B cell (primary cell): ENCODE measurements around the gene ABHD14A. TPM values are rescaled to one million over a fixed set of nuclear protein-coding genes. Genes with fewer than 3 reads are reported as not detected.

Experiments
- ATAC-seq: fragments of 200-7000 bp; cut with Tn5 transposase; one replicate; pipeline ENCODE4 v1.10.0; 2021; ENCODE audit warnings: low read depth, mild to moderate bottlenecking, moderate number of reproducible peaks, moderate library complexity
- CTCF ChIA-PET: fragments of 350-600 bp; sonication (Branson Sonifier 250); formaldehyde crosslinking; loops from one replicate; lab custom pipeline; 2021; ENCODE audit warnings: antibody characterized with exemption, inconsistent platforms; lab: Charles Lee
- POLR2A ChIA-PET: fragments of 350-600 bp; sonication (Branson Sonifier 250); formaldehyde crosslinking; loops from one replicate; lab custom pipeline; 2021; ENCODE audit warnings: antibody characterized with exemption; lab: Charles Lee
- DNase-seq: peaks from one replicate; pipeline ENCODE4 v3.0.0; 2013
- H2AFZ ChIP-seq: 2 replicates; pipeline ENCODE4 v1.6.1; 2012; ENCODE audit warnings: mild to moderate bottlenecking, low read depth, low read length; ENCODE audit not compliant: insufficient read depth, poor library complexity, severe bottlenecking
- H3K27ac ChIP-seq, 2 donors: 1 replicate in 1 of 2; 2 replicates in 1 of 2; pipeline ENCODE4 v1.5.1; 2012 to 2013; ENCODE audit warnings: low read length in 2 of 2, mild to moderate bottlenecking in 2 of 2, moderate library complexity in 1 of 2
- H3K27me3 ChIP-seq, 4 experiments: fragments of 200-600 bp in 1 of 4; sonication (generic) in 1 of 4; replicated peaks in 1 of 4; 1 replicate in 2 of 4; 2 replicates in 2 of 4; pipeline versions ENCODE4 v1.6.1 to v1.7.0; 2013 to 2016; ENCODE audit warnings: low read length in 3 of 4, mild to moderate bottlenecking in 2 of 4, mixed read lengths in 1 of 4, moderate library complexity in 1 of 4; ENCODE audit not compliant: insufficient read depth in 4 of 4, control insufficient read depth in 3 of 4; ENCODE audit errors: control extremely low read depth in 1 of 4
- H3K36me3 ChIP-seq, 2 experiments: replicated peaks in 1 of 2; 1 replicate in 1 of 2; 2 replicates in 1 of 2; pipeline versions ENCODE4 v1.6.1 to v1.7.1; 2013; ENCODE audit warnings: low read length in 1 of 2; ENCODE audit not compliant: insufficient read depth in 2 of 2, control insufficient read depth in 1 of 2; ENCODE audit errors: control extremely low read depth in 1 of 2, extremely low read depth in 1 of 2
- H3K4me1 ChIP-seq, 2 donors: fragments of 200-600 bp in 1 of 2; sonication (generic) in 1 of 2; 1 replicate in 1 of 2; 2 replicates in 1 of 2; pipeline versions ENCODE4 v1.5.1 to v1.6.1; 2013 to 2017; ENCODE audit warnings: low read length in 2 of 2; ENCODE audit not compliant: control insufficient read depth in 2 of 2, insufficient read depth in 2 of 2
- H3K4me2 ChIP-seq: replicated peaks from 2 replicates; pipeline ENCODE3; 2012; ENCODE audit warnings: mild to moderate bottlenecking, low read depth, low read length; ENCODE audit not compliant: poor library complexity, severe bottlenecking
- H3K4me3 ChIP-seq, 5 experiments: fragments of 200-600 bp in 1 of 5; sonication (generic) in 1 of 5; 1 replicate in 3 of 5; 2 replicates in 2 of 5; pipeline versions ENCODE4 v1.5.1 to v1.7.0; 2011 to 2016; ENCODE audit warnings: low read length in 4 of 5, mild to moderate bottlenecking in 4 of 5, low read depth in 2 of 5, control low read depth in 1 of 5, moderate library complexity in 1 of 5; ENCODE audit not compliant: insufficient read depth in 1 of 5; ENCODE audit errors: control extremely low read depth in 1 of 5, extremely low read depth in 1 of 5
- H3K79me2 ChIP-seq: fragments of 200-600 bp; sonication (generic); one replicate; pipeline ENCODE4 v1.6.0; 2016; ENCODE audit warnings: low read length; ENCODE audit not compliant: control insufficient read depth, insufficient read depth
- H3K9ac ChIP-seq: fragments of 200-600 bp; sonication (generic); 2 replicates; pipeline ENCODE4 v1.6.1; 2017; ENCODE audit warnings: mild to moderate bottlenecking, low read length, moderate library complexity
- H3K9me3 ChIP-seq, 3 donors: one replicate each; pipeline versions ENCODE4 v1.6.1 to v1.7.1; 2013; ENCODE audit warnings: low read length in 2 of 3; ENCODE audit not compliant: control insufficient read depth in 2 of 3, insufficient read depth in 1 of 3; ENCODE audit errors: control extremely low read depth in 1 of 3
- H4K20me1 ChIP-seq: 2 replicates; pipeline ENCODE4 v1.6.0; 2012; ENCODE audit warnings: mild to moderate bottlenecking, low read length; ENCODE audit not compliant: insufficient read depth, control insufficient read depth, poor library complexity, severe bottlenecking
- H3K27ac Mint-ChIP-seq: one replicate; pipeline ENCODE4 v1.8.0; 2021; ENCODE audit warnings: mixed read lengths
- H3K27me3 Mint-ChIP-seq: one replicate; pipeline ENCODE4 v1.8.0; 2021; ENCODE audit warnings: mixed read lengths
- H3K4me1 Mint-ChIP-seq: one replicate; pipeline ENCODE4 v1.8.0; 2021; ENCODE audit warnings: mixed read lengths
- H3K4me3 Mint-ChIP-seq: one replicate; pipeline ENCODE4 v1.8.0; 2021; ENCODE audit warnings: mixed read lengths
- H3K9me3 Mint-ChIP-seq: one replicate; pipeline ENCODE4 v1.8.0; 2022; ENCODE audit warnings: mixed read lengths; ENCODE audit not compliant: insufficient read depth
- CTCF ChIP-seq: fragments of 200-600 bp; IDR thresholded peaks from one replicate; pipeline ENCODE4 v1.8.0; 2022; ENCODE audit warnings: antibody characterized with exemption, mild to moderate bottlenecking
- EZH2 ChIP-seq: IDR thresholded peaks from 2 replicates; pipeline ENCODE4 v1.6.1; 2012; ENCODE audit warnings: borderline replicate concordance, low read depth, mild to moderate bottlenecking, moderate library complexity, low read length; ENCODE audit not compliant: insufficient read depth, poor library complexity, severe bottlenecking
- WGBS: methylation state at CpG from one replicate; pipeline ENCODE4 v1.1.5; 2013; ENCODE audit warnings: missing lambda C conversion rate; ENCODE audit not compliant: insufficient coverage; 5-methylcytosine and 5-hydroxymethylcytosine counted together
- intact Hi-C: fragments of 100-400 bp; cut with micrococcal nuclease; formaldehyde crosslinking; loops from one replicate; pipeline ENCODE4 v1.10.0; 2022
- polyA plus RNA-seq: library from polyadenylated mRNA; depleted of rRNA; stranded (reverse); fragments of >200 nt; gene quantifications from 2 replicates; pipeline ENCODE4 v1.2.3, GENCODE V29; 2012
- total RNA-seq, 2 donors: library from RNA; stranded (reverse); fragments of 120-200 nt in 1 of 2; gene quantifications; 1 replicate in 1 of 2; 2 replicates in 1 of 2; pipeline versions ENCODE4 v1.2.3 to v1.2.4, GENCODE V29; 2013 to 2022

The ABHD14A gene
- total and polyA plus RNA-seq, 2 donors (not counting 1 experiment from before 2014, with no cell fraction given): 11.9 to 28.8 TPM

- ATAC-seq (no peak), DNase-seq (no peak)
- peaks cover 0 to 5% (median under 1%) of the 10 kb centered on the region in 4 experiments for H3K27me3 ChIP-seq
- H3K4me3 ChIP-seq: no peak overlapping the region
- no peaks in the 10 kb centered on the region for H4K20me1 ChIP-seq
- Mint-ChIP-seq H3K9me3 (no peaks in the 10 kb centered on the region), H3K4me3 (no peak overlapping the region), H3K4me1 (peaks cover 6% of the 10 kb centered on the region), H3K27me3 (no peaks in the 10 kb centered on the region), H3K27ac (no peak overlapping the region)
- WGBS: 71% methylated on average over 2 of the region's 9 CpGs
- H3K27ac ChIP-seq: no peak overlapping the region
- no peak overlapping the region for H3K9ac ChIP-seq
- peaks cover 5 to 8% of the 10 kb centered on the region in 2 donors for H3K4me1 ChIP-seq
- intact Hi-C loops: no loop called here
- no peaks in the 10 kb centered on the region for H3K36me3 ChIP-seq
- H3K9me3 ChIP-seq: no peaks in the 10 kb centered on the region
- CTCF ChIA-PET: interaction anchor here (0.6 to 1.7 kb wide), 3 partner anchors 9 to 219 kb away, joined by 3 to 6 read pairs (median 3); partner anchors contain the start of gene PARP3
- POLR2A ChIA-PET: no interaction called here
- no peak overlapping the region for H3K4me2 ChIP-seq
- TF ChIP-seq EZH2 (no peak), CTCF (no peak)
- H3K79me2 ChIP-seq: peaks cover 4% of the 10 kb centered on the region
- H2AFZ ChIP-seq: no peak overlapping the region
Observed at GRCh38 chr3:51961602-51962569, 13.0 kb upstream of the ABHD14A start.
